GM12878 (cell line): ENCODE results near the gene PRKCE. TPM values are rescaled to one million over a fixed set of nuclear protein-coding genes. Genes with fewer than 3 reads are reported as not detected.

Source experiments
- ATAC-seq: fragments of 200-7000 bp; cut with Tn5 transposase; 3 replicates; pipeline ENCODE4 v1.9.1; 2020; ENCODE audit warnings: mild to moderate bottlenecking, moderate library complexity
- BruUV-seq: library from RNA; stranded (reverse); fragments of 400-500 nt; replicated peaks from 2 replicates; lab custom pipeline; 2021; lab: Mats Ljungman, UMichigan
- CTCF ChIA-PET: fragments of 300-600 bp; sonication (Branson Sonifier 250); formaldehyde crosslinking; extraction: SDS; loops from one replicate; lab custom pipeline; 2021; ENCODE audit warnings: inconsistent platforms; lab: Yijun Ruan, JAX
- POLR2A ChIA-PET: fragments of 350-600 bp; formaldehyde crosslinking; extraction: SDS; loops from one replicate; lab custom pipeline; 2021; ENCODE audit warnings: inconsistent platforms; lab: Charles Lee
- RAD21 ChIA-PET: fragments of 300-600 bp; sonication (Branson Sonifier 250); formaldehyde crosslinking; loops from one replicate; lab custom pipeline; 2023; ENCODE audit warnings: antibody characterized with exemption; ENCODE audit not compliant: unreplicated experiment; lab: Charles Lee
- SMC1A ChIA-PET: fragments of 300-600 bp; sonication (Branson Sonifier 250); formaldehyde crosslinking; loops from one replicate; lab custom pipeline; 2023; ENCODE audit not compliant: unreplicated experiment, uncharacterized antibody; lab: Charles Lee
- DNase-seq: peaks from one replicate; pipeline ENCODE4 v3.0.0-alpha.2; 2011; ENCODE audit warnings: low read depth, low spot score
- FAIRE-seq: peaks from 3 replicates; lab custom pipeline; 2011; peaks lifted over from hg19 to GRCh38; lab: Jason Lieb, UNC
- H2AFZ ChIP-seq: 2 replicates; pipeline ENCODE4 v1.6.0; 2011; ENCODE audit warnings: low read depth, low read length, control low read depth; ENCODE audit not compliant: control insufficient read depth
- H3K27ac ChIP-seq: 2 replicates; pipeline ENCODE4 v1.5.1; 2011; ENCODE audit warnings: control low read depth; ENCODE audit not compliant: control insufficient read depth, insufficient read depth
- H3K27me3 ChIP-seq, 2 experiments: replicated peaks in 1 of 2; 2 replicates each; pipeline versions ENCODE4 v1.6.0 to v1.6.1; 2011; ENCODE audit warnings: low read length in 1 of 2; ENCODE audit not compliant: control insufficient read depth in 2 of 2, insufficient read depth in 2 of 2
- H3K36me3 ChIP-seq, 2 experiments: 2 replicates each; pipeline ENCODE4 v1.5.1; 2011; ENCODE audit warnings: low read length in 1 of 2; ENCODE audit not compliant: control insufficient read depth in 2 of 2, insufficient read depth in 2 of 2
- H3K4me1 ChIP-seq: 2 replicates; pipeline ENCODE4 v1.6.1; 2011; ENCODE audit warnings: mild to moderate bottlenecking, low read length, moderate library complexity, mixed read lengths; ENCODE audit not compliant: control insufficient read depth, insufficient read depth
- H3K4me2 ChIP-seq: 2 replicates; pipeline ENCODE4 v1.6.0; 2011; ENCODE audit warnings: control low read depth; ENCODE audit not compliant: control insufficient read depth, insufficient read depth
- H3K4me3 ChIP-seq: fragments of 200-600 bp; sonication (generic); 2 replicates; pipeline ENCODE4 v1.5.1; 2016
- H3K79me2 ChIP-seq: 2 replicates; pipeline ENCODE4 v1.6.0; 2011; ENCODE audit warnings: low read length; ENCODE audit not compliant: control insufficient read depth, insufficient read depth
- H3K9ac ChIP-seq: 2 replicates; pipeline ENCODE4 v1.8.0; 2011; ENCODE audit warnings: low read length, control low read depth, mixed read lengths; ENCODE audit not compliant: control insufficient read depth, insufficient read depth
- H3K9me3 ChIP-seq: replicated peaks from 3 replicates; pipeline ENCODE4 v1.5.1; 2011; ENCODE audit warnings: mild to moderate bottlenecking, low read length; ENCODE audit not compliant: control insufficient read depth, insufficient read depth
- H4K20me1 ChIP-seq: 2 replicates; pipeline ENCODE4 v1.6.0; 2011; ENCODE audit not compliant: control insufficient read depth, insufficient read depth
- FOS ChIP-seq: IDR thresholded peaks from 3 replicates; pipeline ENCODE4 v1.6.1; 2011; ENCODE audit warnings: borderline replicate concordance; ENCODE audit not compliant: insufficient read length; ENCODE audit errors: extremely low read depth
- SUPT20H ChIP-seq: IDR thresholded peaks from 2 replicates; pipeline ENCODE4 v1.6.1; 2011; ENCODE audit warnings: low read depth, mild to moderate bottlenecking, low read length, moderate library complexity, borderline replicate concordance; ENCODE audit not compliant: control insufficient read depth
- TCF12 ChIP-seq: IDR thresholded peaks from 2 replicates; pipeline ENCODE4 v1.6.1; 2011; ENCODE audit warnings: low read depth, mild to moderate bottlenecking, low read length
- WGBS: methylation state at CpG from one replicate; pipeline ENCODE4 v1.1.6; 2016; ENCODE audit warnings: low lambda C conversion rate; ENCODE audit not compliant: insufficient replicate concordance, insufficient coverage; ENCODE audit errors: missing lambda C conversion rate; 5-methylcytosine and 5-hydroxymethylcytosine counted together
- in situ Hi-C: fragments of 300-500 bp; cut with MboI; formaldehyde crosslinking; loops from 9 replicates; pipeline ENCODE4 v1.14.3; 2018; ENCODE audit warnings: mixed read lengths
- intact Hi-C: fragments of 100-400 bp; cut with micrococcal nuclease; formaldehyde crosslinking; loops from one replicate; pipeline ENCODE4 v1.14.2; 2022; ENCODE audit not compliant: unreplicated experiment
- polyA plus RNA-seq, 11 experiments: library from polyadenylated mRNA; depleted of rRNA in 4 of 11; unstranded in 6 of 11; stranded (reverse) in 5 of 11; fragments of >200 nt; fragmentation: Nextera tagmentation in 4 of 11; fragmentation: Illumina TruSeq in 1 of 11; extraction: Ambion mirVana in 4 of 11; extraction: Trizol in 1 of 11; gene quantifications; 1 replicate in 1 of 11; 2 replicates in 10 of 11; pipeline versions ENCODE4 v1.2.1 to v1.2.3, GENCODE V29; 2011 to 2016; ENCODE audit warnings: inconsistent platforms in 2 of 11, missing spikeins in 2 of 11, low read depth in 1 of 11
- total RNA-seq, 4 experiments: library from RNA; depleted of rRNA in 3 of 4; stranded (reverse); fragments of >200 nt in 3 of 4; fragmentation: Illumina TruSeq in 1 of 4; extraction: Trizol in 1 of 4; gene quantifications; 2 replicates each; pipeline versions ENCODE4 v1.2.1 to v1.2.3, GENCODE V29; 2013 to 2021
- TF ChIP-seq, protein P1 (sequence below): fragments of 150-350 bp; IDR thresholded peaks from 2 replicates; pipeline ENCODE4 v1.6.1; 2014; ENCODE audit warnings: mild to moderate bottlenecking, low read depth, low read length

PRKCE gene
- total and polyA plus RNA-seq, 10 of the 15 experiments (the other 5 are each of a cell fraction or from before 2014, with no cell fraction given), result 2.6 to 28.2 (median 11.3) TPM

- Histone ChIP-seq H3K4me1 (peaks cover 14% of the 10 kb centered on the region), H3K79me2 (no peaks in the 10 kb centered on the region), H3K9me3 (no peaks in the 10 kb centered on the region), H2AFZ (no peak overlapping the region), H3K27me3 (no peaks in the 10 kb centered on the region), H3K36me3 (no peaks in the 10 kb centered on the region), H4K20me1 (no peaks in the 10 kb centered on the region), H3K4me2 (no peak overlapping the region), H3K27ac (no peak overlapping the region), H3K9ac (no peak overlapping the region), H3K4me3 (no peak overlapping the region)
- no peak for DNase-seq
- ChIA-PET CTCF (interaction anchor here (1.1 to 5.7 kb wide), 18 partner anchors 8 to 230 kb away, joined by 3 to 47 read pairs (median 6); no protein-coding TSS in a partner anchor), SMC1A (interaction anchor here (0.7 to 6.2 kb wide), 29 partner anchors 7 to 230 kb away, joined by 3 to 82 read pairs (median 5); no protein-coding TSS in a partner anchor), POLR2A (interaction anchor here (0.5 to 4.1 kb wide), 2 partner anchors 11 to 282 kb away, joined by 3 to 19 read pairs; no protein-coding TSS in a partner anchor), RAD21 (interaction anchor here (0.8 to 6.3 kb wide), 20 partner anchors 10 to 168 kb away, joined by 3 to 79 read pairs (median 4); partner anchors contain the start of gene EPAS1)
- TF ChIP-seq TCF12 (no peak), SUPT20H (no peak), FOS (no peak)
- TF ChIP-seq, protein P1, sequence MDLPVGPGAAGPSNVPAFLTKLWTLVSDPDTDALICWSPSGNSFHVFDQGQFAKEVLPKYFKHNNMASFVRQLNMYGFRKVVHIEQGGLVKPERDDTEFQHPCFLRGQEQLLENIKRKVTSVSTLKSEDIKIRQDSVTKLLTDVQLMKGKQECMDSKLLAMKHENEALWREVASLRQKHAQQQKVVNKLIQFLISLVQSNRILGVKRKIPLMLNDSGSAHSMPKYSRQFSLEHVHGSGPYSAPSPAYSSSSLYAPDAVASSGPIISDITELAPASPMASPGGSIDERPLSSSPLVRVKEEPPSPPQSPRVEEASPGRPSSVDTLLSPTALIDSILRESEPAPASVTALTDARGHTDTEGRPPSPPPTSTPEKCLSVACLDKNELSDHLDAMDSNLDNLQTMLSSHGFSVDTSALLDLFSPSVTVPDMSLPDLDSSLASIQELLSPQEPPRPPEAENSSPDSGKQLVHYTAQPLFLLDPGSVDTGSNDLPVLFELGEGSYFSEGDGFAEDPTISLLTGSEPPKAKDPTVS, result no peak
- ATAC-seq, result no peak
- in situ Hi-C loops, result no loop called here
- BruUV-seq, result no TSS peak
- intact Hi-C loops, result loop anchor here (2.0 kb wide), 2 partner anchors 37 to 229 kb away; no protein-coding TSS in a partner anchor
- FAIRE-seq, result no peak
- 69% methylated on average over 5 of the region's 5 CpGs for WGBS
Observed at GRCh38 chr2:46231721-46232120, 580.2 kb downstream of the PRKCE start.
